KMS-11 (cell line): ENCODE results near the gene YARS1.

Source experiments
- H2AFZ ChIP-seq: fragments of 200-600 bp; sonication (generic); 2 replicates; pipeline ENCODE4 v1.6.1; 2016; ENCODE audit warnings: antibody characterized with exemption, mixed run types, low read depth
- H3K27ac ChIP-seq: fragments of 200-600 bp; sonication (generic); 2 replicates; pipeline ENCODE4 v1.6.1; 2016; ENCODE audit warnings: mild to moderate bottlenecking, mixed run types
- H3K27me3 ChIP-seq: fragments of 200-600 bp; sonication (generic); 2 replicates; pipeline ENCODE4 v1.6.1; 2017; ENCODE audit warnings: mild to moderate bottlenecking, low read depth, mixed run types, moderate library complexity; ENCODE audit not compliant: insufficient read depth
- H3K36me3 ChIP-seq: fragments of 200-600 bp; sonication (generic); 2 replicates; pipeline ENCODE4 v1.6.1; 2017; ENCODE audit warnings: mild to moderate bottlenecking, mixed run types; ENCODE audit not compliant: insufficient read depth
- H3K4me1 ChIP-seq: fragments of 200-600 bp; sonication (generic); 2 replicates; pipeline ENCODE4 v1.6.1; 2016; ENCODE audit warnings: mild to moderate bottlenecking, low read depth, mixed run types; ENCODE audit not compliant: poor library complexity, severe bottlenecking
- H3K4me2 ChIP-seq: fragments of 200-600 bp; sonication (generic); 2 replicates; pipeline ENCODE4 v1.7.0; 2016; ENCODE audit warnings: mild to moderate bottlenecking, mixed run types
- H3K4me3 ChIP-seq: fragments of 200-600 bp; sonication (generic); IDR thresholded peaks from 2 replicates; pipeline ENCODE4 v1.6.1; 2017; ENCODE audit warnings: low read depth, low read length, mixed read lengths; ENCODE audit not compliant: insufficient read depth
- H3K79me2 ChIP-seq: fragments of 200-600 bp; sonication (generic); 2 replicates; pipeline ENCODE4 v1.6.1; 2016; ENCODE audit warnings: low read depth, mixed run types; ENCODE audit not compliant: insufficient read depth
- H3K9ac ChIP-seq: fragments of 200-600 bp; sonication (generic); 2 replicates; pipeline ENCODE4 v1.6.1; 2016; ENCODE audit warnings: mild to moderate bottlenecking, mixed run types
- H4K20me1 ChIP-seq: fragments of 200-600 bp; sonication (generic); 2 replicates; pipeline ENCODE4 v1.6.1; 2016; ENCODE audit warnings: mild to moderate bottlenecking, mixed run types; ENCODE audit not compliant: insufficient read depth
- CTCF ChIP-seq: fragments of 200-600 bp; sonication (generic); conservative IDR thresholded peaks from 2 replicates; pipeline ENCODE4 v1.6.1; 2017; ENCODE audit warnings: low read depth, mild to moderate bottlenecking, antibody characterized with exemption, low read length, moderate library complexity, mixed read lengths

YARS1 gene

DNA sequence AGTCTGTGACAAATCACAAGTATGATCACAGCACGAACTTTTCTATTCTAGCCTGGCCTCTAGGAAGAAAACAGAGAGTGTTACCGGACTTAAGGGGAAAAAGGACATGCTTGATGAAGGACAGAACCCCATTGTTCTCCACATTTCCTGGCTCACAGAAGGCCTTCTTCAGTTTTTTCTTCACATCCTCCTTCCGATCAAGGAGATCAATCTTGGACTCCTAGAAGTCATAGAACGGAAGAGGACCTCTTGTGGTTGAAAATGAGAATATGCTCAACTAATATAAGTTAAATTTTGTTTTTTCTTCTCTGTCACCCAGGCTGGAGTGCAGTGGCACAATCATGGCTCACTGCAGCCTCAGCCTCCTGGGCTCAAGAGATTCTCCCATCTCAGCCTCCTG, 30.3 kb downstream of the YARS1 start:
- Histone ChIP-seq H2AFZ (no peak overlapping the region), H3K4me2 (peak overlapping the region; percentile 9; the same call in 1 of the 2 replicates), H3K9ac (no peak overlapping the region), H3K36me3 (peaks cover 3% of the 10 kb centered on the region; the same call in 1 of the 2 replicates), H3K4me3 (no peak overlapping the region), H4K20me1 (no peaks in the 10 kb centered on the region), H3K79me2 (0 out of 2 replicates have a peak, but pooled peaks cover 8% of the 10 kb centered on the region), H3K27me3 (no peaks in the 10 kb centered on the region), H3K27ac (no peak overlapping the region), H3K4me1 (peaks cover 17% of the 10 kb centered on the region)
- TF ChIP-seq CTCF: no peak

- H2AFZ ChIP-seq: no peak overlapping the region
- peaks cover 17% of the 10 kb centered on the region for H3K4me1 ChIP-seq
- H3K9ac ChIP-seq: no peak overlapping the region
- H4K20me1 ChIP-seq: no peaks in the 10 kb centered on the region
- H3K27me3 ChIP-seq: no peaks in the 10 kb centered on the region
- no peak overlapping the region for H3K27ac ChIP-seq
- H3K36me3 ChIP-seq: peaks cover 10% of the 10 kb centered on the region; the same call in 1 of the 2 replicates
- no peak overlapping the region for H3K4me3 ChIP-seq
- H3K79me2 ChIP-seq: no peaks in the 10 kb centered on the region
- no peak overlapping the region for H3K4me2 ChIP-seq
- no peak for TF ChIP-seq CTCF
Measured at GRCh38 chr1:32784817-32785216, 32.3 kb downstream of the YARS1 start.

- Histone ChIP-seq H2AFZ (no peak overlapping the region), H3K36me3 (peaks cover 10% of the 10 kb centered on the region; the same call in 1 of the 2 replicates), H3K4me1 (peaks cover 17% of the 10 kb centered on the region), H3K27ac (no peak overlapping the region), H3K79me2 (no peaks in the 10 kb centered on the region), H3K4me2 (no peak overlapping the region), H3K27me3 (no peaks in the 10 kb centered on the region), H3K4me3 (no peak overlapping the region), H4K20me1 (no peaks in the 10 kb centered on the region), H3K9ac (no peak overlapping the region)
- TF ChIP-seq CTCF: no peak
Measured at GRCh38 chr1:32783851-32784250, 33.3 kb downstream of the YARS1 start.

DNA sequence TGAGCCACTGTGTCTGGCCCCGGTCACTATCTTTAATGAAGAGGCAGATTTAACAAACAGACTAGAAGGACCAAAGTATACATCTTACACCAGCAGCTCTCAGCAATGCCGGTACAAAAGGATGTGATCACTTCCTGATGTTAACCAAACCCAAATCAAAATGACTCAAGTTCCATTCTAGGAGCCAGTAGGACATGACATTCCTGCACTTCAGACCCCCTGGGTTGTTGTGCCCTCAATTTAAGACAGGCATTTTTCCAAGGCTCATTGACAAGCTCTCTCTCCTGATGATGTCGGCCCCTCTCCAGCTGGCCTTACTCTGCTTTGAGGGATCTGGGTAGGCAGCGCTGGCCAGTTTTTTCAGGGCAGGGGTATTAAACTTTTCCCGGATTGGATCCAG, 35.1 kb downstream of the YARS1 start:
- H4K20me1 ChIP-seq: no peaks in the 10 kb centered on the region
- H3K27ac ChIP-seq: no peak overlapping the region
- H3K36me3 ChIP-seq: peaks cover 10% of the 10 kb centered on the region; the same call in 1 of the 2 replicates
- H3K79me2 ChIP-seq: no peaks in the 10 kb centered on the region
- H3K4me2 ChIP-seq: no peak overlapping the region
- H2AFZ ChIP-seq: no peak overlapping the region
- no peak overlapping the region for H3K9ac ChIP-seq
- H3K27me3 ChIP-seq: no peaks in the 10 kb centered on the region
- peaks cover 11% of the 10 kb centered on the region for H3K4me1 ChIP-seq
- no peak for TF ChIP-seq CTCF
- H3K4me3 ChIP-seq: no peak overlapping the region
